Measurements from ENCODE around the gene HIGD2A. TPM values are rescaled to one million over a fixed set of nuclear protein-coding genes. Genes with fewer than 3 reads are reported as not detected.
A peak's percentile ranks its signal among the peaks of the same experiment; 100 is the strongest.

Gene HIGD2A
- total and polyA plus RNA-seq, 9 of the 15 experiments (the other 6 are each of a cell fraction or from before 2014, with no cell fraction given): 94.7 to 264 (median 163) TPM

- TF ChIP-seq, protein P1, sequence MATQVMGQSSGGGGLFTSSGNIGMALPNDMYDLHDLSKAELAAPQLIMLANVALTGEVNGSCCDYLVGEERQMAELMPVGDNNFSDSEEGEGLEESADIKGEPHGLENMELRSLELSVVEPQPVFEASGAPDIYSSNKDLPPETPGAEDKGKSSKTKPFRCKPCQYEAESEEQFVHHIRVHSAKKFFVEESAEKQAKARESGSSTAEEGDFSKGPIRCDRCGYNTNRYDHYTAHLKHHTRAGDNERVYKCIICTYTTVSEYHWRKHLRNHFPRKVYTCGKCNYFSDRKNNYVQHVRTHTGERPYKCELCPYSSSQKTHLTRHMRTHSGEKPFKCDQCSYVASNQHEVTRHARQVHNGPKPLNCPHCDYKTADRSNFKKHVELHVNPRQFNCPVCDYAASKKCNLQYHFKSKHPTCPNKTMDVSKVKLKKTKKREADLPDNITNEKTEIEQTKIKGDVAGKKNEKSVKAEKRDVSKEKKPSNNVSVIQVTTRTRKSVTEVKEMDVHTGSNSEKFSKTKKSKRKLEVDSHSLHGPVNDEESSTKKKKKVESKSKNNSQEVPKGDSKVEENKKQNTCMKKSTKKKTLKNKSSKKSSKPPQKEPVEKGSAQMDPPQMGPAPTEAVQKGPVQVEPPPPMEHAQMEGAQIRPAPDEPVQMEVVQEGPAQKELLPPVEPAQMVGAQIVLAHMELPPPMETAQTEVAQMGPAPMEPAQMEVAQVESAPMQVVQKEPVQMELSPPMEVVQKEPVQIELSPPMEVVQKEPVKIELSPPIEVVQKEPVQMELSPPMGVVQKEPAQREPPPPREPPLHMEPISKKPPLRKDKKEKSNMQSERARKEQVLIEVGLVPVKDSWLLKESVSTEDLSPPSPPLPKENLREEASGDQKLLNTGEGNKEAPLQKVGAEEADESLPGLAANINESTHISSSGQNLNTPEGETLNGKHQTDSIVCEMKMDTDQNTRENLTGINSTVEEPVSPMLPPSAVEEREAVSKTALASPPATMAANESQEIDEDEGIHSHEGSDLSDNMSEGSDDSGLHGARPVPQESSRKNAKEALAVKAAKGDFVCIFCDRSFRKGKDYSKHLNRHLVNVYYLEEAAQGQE (IDR thresholded peaks at IDR 0.05; ENCODE audit: borderline replicate concordance): peak; percentile 32; the same call in 1 of the 2 replicates
- TF ChIP-seq, protein P1 (CRISPR knock-in tag; IDR thresholded peaks at IDR 0.05; ENCODE audit: low read depth): no peak
- peak; percentile 66; the same call in 1 of the 2 replicates for TF ChIP-seq MBD2 (IDR thresholded peaks at IDR 0.05; ENCODE audit: borderline replicate concordance, low read depth)
- peak; percentile 64; the same call in 1 of the 2 replicates for TF ChIP-seq ATF7 (IDR thresholded peaks at IDR 0.05)
- peak; percentile 28; the same call in 1 of the 2 replicates for TF ChIP-seq GATAD2B (IDR thresholded peaks at IDR 0.05; ENCODE audit: borderline replicate concordance)
- TF ChIP-seq POLR2AphosphoS5 (IDR thresholded peaks at IDR 0.05; ENCODE audit: control insufficient read depth, insufficient read depth, low read depth, low read length): peak; percentile 85
- peak; percentile 56 to 59 for TF ChIP-seq RAD21 (CRISPR knock-in tag; conservative IDR thresholded peaks at IDR 0.05 in 1 of 2, IDR thresholded peaks at IDR 0.05 in 1 of 2)
- TF ChIP-seq L3MBTL2 (IDR thresholded peaks at IDR 0.05): peak; percentile 65
- peak; percentile 85 for TF ChIP-seq KLF13 (tag; IDR thresholded peaks at IDR 0.05; ENCODE audit: borderline replicate concordance, low read depth)
- peak; percentile 89 for TF ChIP-seq TFAP4 (CRISPR knock-in tag; IDR thresholded peaks at IDR 0.05; ENCODE audit: borderline replicate concordance)
- no peak for TF ChIP-seq TCFL5 (CRISPR knock-in tag; conservative IDR thresholded peaks at IDR 0.05)
- TF ChIP-seq, protein P2, sequence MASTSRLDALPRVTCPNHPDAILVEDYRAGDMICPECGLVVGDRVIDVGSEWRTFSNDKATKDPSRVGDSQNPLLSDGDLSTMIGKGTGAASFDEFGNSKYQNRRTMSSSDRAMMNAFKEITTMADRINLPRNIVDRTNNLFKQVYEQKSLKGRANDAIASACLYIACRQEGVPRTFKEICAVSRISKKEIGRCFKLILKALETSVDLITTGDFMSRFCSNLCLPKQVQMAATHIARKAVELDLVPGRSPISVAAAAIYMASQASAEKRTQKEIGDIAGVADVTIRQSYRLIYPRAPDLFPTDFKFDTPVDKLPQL (IDR thresholded peaks at IDR 0.05; ENCODE audit: extremely low read depth, insufficient read length): peak; percentile 45
- TF ChIP-seq YY1 (IDR thresholded peaks at IDR 0.05; ENCODE audit: borderline replicate concordance in 1 of 3, control insufficient read depth in 1 of 3, extremely low read depth in 1 of 3, insufficient read depth in 3 of 3, insufficient read length in 1 of 3, insufficient replicate concordance in 2 of 3, low read depth in 1 of 3, low read length in 2 of 3): peak in 2 of 3 experiments; percentile 32 to 51
- TF ChIP-seq CXXC5 (CRISPR knock-in tag; IDR thresholded peaks at IDR 0.05): peak; percentile 62
- peak; percentile 51; the same call in 1 of the 2 replicates for TF ChIP-seq CREB1 (IDR thresholded peaks at IDR 0.05)
- peak; percentile 58; the same call in 1 of the 2 replicates for TF ChIP-seq CREB1 (CRISPR knock-in tag; IDR thresholded peaks at IDR 0.05)
- peak; percentile 78; the same call in 1 of the 2 replicates for TF ChIP-seq FOXP1 (CRISPR knock-in tag; IDR thresholded peaks at IDR 0.05)
These were observed 26.9 kb upstream of the HIGD2A start, which contains the start of gene KIAA1191 (continued) for GRCh38 chr5:176361437-176362232.
